Measurements from ENCODE around the gene NEO1.
A peak's percentile ranks its signal among the peaks of the same experiment; 100 is the strongest.
"Not testable (repeated sequence)": the region's sequence is repeated elsewhere in the genome, so short reads cannot be mapped to it uniquely, and the experiment has no call there.

Gene NEO1

DNA sequence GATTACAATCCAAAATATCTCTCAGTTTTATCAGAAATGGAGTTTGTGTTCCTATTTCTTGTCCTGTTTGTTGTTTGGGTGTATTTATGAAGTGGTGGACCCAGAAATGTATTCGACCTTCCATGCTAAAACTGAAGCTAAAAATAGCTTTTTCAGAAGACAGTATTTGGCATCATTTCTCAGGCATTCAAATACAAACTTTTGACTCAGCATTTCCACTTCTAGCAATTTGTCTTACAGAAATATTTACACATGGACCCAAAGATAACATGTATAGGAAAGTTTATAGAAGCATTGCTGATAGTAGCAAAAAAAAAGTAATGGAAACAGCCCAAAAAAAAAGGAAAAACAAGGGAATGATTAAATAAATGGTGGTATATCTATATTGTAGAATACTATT is 160.2 kb downstream of the NEO1 start:
- DNase-seq (ENCODE audit: low read depth) = no peak

GRCh38 chr15:73221450-73221849 is 169.2 kb downstream of the NEO1 start:
- not testable (repeated sequence) for DNase-seq (ENCODE audit: low read depth)

- DNase-seq (ENCODE audit: low read depth) = no peak
Measured at GRCh38 chr15:73225358-73226015, 173.2 kb downstream of the NEO1 start.

DNA sequence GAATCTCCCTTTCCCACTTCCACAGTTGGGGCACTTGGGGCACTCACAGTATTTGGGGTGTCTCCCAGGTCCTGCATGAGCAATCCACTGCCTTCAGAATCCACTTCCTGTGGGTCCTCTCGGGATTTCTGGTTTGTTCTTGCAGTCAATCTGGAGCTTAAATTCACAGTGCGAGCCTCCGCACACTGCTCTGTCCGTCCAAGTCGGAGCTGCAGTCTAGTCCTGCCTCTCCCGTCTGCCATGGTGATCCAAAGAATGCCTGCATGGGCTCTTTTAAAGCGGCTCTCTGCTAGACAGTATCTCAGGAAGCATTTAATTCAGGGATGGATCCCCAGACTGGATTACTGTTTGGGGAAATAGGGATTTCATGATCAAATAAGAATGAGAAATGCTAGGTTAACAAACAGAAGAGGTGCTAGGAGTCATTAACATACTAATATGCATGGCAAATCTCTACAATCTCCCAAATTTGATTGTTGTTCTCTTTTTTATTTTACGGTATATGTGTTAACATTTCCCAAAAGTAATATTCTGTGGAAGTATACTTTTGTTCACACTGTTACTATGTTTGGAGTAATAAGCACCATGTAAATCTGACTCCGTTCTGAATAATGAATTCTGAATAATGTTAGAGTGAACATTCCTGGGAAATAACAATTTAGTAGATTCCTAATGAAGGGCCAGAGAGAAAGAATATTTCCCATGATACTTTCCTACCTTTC is 174.0 kb downstream of the NEO1 start:
- no peak for DNase-seq (ENCODE audit: low read depth)

GRCh38 chr15:73227433-73228056 is 175.3 kb downstream of the NEO1 start:
- DNase-seq (ENCODE audit: low read depth) = no peak

DNA sequence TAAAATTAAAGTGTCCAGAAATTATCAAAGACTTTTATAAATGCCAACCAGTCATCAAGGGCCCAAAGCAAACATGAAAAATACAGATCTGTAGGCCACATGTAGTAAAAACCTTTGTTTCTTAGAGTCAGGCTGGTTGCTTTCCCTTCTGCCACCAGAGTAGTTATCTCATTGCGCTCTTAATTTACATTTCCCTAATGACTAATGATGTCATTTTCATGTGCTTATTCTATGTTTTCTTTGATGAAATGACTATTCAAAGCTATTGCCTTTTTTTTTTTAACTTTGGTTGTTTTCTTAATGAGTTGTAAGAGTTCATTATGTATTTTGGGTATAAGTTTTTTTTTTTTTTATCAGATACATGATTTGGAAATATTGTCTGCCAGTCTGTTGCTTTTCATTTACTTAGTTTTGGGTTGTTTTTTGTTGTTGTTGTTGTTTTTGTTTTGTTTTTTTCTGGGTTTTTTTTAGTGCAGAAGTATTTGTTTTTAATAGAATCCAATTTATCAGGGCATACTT is 175.9 kb downstream of the NEO1 start:
- DNase-seq (ENCODE audit: low read depth) = no peak

DNA sequence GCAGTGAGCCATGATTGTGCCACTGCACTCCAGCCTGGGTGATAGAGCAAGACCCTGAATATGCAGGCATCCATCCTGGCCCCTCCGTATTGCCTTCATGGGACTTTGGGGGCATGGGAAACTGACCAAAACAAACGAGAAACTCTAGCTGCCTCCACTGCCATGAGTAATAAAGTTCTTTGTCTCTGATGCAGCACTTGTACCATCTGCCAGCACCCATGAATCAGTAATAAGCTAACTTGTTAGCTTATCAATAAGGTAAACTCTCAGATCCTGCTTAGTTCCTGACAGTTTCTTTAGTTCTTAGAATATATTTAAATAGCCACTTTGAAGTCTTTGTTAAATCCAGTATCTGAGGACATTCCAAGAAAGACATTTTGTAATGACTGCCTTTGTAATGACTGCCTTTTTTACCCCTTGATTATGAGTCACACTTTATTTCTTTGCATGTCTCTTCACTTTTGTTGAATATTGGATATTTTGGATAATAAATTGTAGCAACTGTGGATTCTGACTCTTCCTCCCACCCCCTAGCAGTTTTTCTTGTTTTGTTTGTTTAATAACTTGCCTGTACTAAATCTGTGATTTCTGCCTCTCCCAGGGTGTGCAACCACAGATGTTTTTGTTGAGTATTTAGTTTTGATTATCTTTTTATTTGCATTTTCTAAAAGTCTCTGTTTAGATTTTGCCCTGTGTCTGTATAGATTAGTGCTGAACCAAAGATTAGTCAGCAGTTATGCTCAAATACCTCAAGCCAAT is 179.6 kb downstream of the NEO1 start:
- DNase-seq (ENCODE audit: low read depth) = peak; percentile 3

GRCh38 chr15:73232776-73233175 is 180.5 kb downstream of the NEO1 start:
- DNase-seq (ENCODE audit: low read depth) = no peak

DNA sequence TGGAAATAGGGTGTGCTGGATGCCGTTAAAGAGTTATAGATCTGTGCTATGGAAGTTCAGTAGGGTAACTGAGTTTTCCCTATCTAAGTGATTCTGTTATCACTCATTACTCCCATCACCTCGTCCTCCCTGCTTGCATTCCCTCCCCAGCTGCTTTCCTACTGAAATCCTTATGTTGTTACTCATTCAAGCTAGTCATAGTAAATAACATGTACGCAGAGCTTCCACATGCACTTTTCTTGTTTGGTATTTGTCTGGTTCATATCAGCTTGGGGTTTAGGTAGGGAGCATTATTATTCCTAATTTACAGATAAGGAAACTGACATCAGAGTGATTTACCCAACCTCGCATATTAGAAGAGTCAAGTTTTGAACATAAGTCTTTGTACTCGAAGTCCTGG is 181.4 kb downstream of the NEO1 start:
- peak; percentile 7 for DNase-seq (ENCODE audit: low read depth)

DNA sequence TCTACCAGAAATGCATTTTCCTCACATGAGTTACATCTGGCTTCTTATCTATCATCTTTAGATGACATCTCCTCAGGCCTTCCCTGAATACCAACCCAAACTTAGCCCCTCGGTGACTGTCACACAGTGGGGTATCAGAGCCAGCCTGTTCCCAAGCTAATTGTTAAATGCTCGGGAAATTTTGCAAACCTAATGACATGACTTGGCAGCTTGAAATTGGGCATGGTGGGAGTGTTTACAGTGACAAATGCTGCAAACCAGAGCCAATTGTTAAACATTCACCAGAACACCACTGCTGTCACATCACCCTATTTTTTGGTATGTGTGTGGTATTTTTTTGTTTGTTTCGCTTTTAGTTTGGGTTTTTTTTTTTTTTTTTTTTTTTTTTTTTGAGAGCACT is 185.6 kb downstream of the NEO1 start:
- no peak for DNase-seq (ENCODE audit: low read depth)

DNA sequence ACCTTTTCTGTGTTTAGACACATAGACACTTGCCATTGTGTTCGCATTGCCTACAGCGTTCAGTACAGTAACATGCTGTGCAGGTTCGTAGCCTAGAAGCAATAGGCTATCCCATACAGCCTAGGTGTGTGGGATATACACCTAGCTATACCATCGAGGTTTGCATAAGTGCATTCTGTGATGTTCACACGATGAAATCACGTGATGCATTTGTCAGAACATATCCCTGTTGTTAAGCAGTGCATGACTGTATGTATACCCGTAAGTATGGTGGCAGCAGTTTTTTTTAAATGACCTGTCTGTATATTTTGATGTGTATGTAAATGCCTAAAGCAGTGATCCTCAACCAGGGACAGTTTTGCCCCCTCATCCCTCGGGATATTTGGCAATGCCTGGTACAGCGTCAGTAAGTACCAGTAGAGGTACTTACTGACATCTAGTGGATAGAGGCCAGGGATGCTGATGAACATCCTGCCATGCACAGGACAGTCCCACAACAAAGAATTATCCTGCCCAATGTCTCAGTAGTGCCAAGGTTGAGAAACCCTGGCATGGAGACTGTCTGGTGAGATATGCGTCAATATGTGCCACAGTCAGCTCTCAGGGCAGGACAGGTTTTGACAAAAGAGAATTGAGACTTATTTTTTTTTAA is 187.4 kb downstream of the NEO1 start:
- no peak for DNase-seq (ENCODE audit: low read depth)

DNA sequence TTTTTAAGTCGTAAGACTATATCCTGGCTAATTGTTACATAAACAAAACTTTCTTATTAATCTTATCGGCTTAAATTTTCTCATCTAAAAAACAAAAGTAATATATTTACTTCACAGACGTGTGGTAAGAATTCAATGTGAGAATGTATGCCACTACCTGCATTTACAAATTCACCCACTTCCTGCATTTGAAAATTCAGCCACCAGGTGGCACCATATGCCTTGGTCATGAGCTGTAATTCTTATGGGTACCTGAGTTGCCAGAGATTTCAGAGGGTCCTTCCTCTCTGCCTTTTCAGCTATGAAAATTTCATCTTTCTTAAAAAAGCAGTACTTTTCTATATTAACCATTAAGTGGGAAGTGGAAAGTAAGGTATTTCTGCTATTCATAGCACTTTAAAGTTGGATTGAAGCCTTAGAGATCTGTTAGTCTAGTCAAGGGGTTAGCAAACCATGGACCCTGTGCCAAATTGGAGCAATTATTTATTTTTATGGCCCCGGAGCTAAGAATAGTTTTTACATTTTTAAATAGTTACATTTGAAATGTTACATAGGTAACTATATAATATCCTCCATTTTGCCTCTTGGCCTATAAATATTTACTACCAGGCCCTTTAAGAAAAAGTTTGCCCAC is 188.7 kb downstream of the NEO1 start:
- DNase-seq (ENCODE audit: low read depth) = peak; percentile 57

DNA sequence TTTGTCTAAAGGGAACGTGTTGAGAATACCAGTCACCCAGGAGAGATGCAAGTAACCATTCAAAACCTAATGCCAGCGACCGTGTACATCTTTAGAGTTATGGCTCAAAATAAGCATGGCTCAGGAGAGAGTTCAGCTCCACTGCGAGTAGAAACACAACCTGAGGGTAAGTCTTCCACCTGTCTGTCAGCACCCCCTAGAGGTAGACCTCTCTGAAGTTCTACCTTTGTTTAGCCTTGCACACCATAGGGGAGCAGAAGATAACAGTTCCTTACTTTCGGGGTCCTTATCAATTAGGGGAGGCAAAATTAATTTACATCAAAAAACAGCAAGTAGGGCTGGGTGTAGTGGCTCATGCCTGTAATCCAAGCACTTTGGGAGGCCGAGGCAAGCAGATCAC is 192.1 kb downstream of the NEO1 start:
- no peak for DNase-seq (ENCODE audit: low read depth)

- DNase-seq (ENCODE audit: low read depth) = no peak
Measured at GRCh38 chr15:73246439-73246838, 194.2 kb downstream of the NEO1 start.

- no peak for DNase-seq (ENCODE audit: low read depth)
Measured at GRCh38 chr15:73246898-73247297, 194.6 kb downstream of the NEO1 start.

GRCh38 chr15:73247331-73247730 is 195.1 kb downstream of the NEO1 start:
- no peak for DNase-seq (ENCODE audit: low read depth)

DNA sequence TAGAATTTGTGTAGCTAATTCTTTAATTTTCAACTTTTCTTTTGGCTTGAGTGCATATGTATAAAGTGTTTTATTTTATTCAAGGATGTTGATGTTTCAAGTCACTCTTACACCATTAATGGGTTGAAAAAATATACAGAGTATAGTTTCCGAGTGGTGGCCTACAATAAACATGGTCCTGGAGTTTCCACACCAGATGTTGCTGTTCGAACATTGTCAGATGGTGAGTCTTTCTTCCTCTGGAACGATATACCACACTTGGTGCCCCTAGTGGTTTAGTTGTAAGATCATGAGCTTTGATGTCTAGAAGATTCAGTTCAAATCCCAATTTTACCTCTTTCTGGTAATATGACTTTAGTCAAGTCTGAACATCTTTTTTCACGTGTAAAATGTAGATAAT is 197.2 kb downstream of the NEO1 start:
- no peak for DNase-seq (ENCODE audit: low read depth)

DNA sequence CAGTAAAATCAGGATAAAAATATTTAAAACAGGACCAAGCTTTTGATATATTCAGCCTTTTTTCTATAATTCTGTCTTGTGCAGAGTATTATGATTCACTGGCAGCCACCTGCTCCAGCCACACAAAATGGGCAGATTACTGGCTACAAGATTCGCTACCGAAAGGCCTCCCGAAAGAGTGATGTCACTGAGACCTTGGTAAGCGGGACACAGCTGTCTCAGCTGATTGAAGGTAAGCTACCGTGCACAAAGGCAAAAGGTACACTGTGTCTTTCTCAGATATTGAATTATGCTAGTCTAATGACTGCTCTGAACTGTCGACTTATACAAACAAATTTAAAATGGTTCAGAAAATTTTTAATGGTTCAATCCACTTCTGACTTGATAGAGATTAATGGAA is 202.3 kb downstream of the NEO1 start:
- no peak for DNase-seq (ENCODE audit: low read depth)

GRCh38 chr15:73258271-73259108 is 206.2 kb downstream of the NEO1 start:
- no peak for DNase-seq (ENCODE audit: low read depth)

- DNase-seq (ENCODE audit: low read depth) = no peak
Measured at GRCh38 chr15:73264881-73265280, 212.6 kb downstream of the NEO1 start.
